HFFc6 (cell line): ENCODE measurements around the gene CYB5D1. TPM values are rescaled to one million over a fixed set of nuclear protein-coding genes. Genes with fewer than 3 reads are reported as not detected.

Source experiments
- DNase-seq: peaks from one replicate; pipeline ENCODE4 v3.0.0-alpha.2; 2018
- H3K27ac Mint-ChIP-seq: 2 replicates; pipeline ENCODE4 v1.8.0; 2020; ENCODE audit warnings: mild to moderate bottlenecking, mixed read lengths
- H3K27me3 Mint-ChIP-seq: 2 replicates; pipeline ENCODE4 v1.8.0; 2021; ENCODE audit warnings: mild to moderate bottlenecking, moderate library complexity, mixed read lengths; ENCODE audit not compliant: insufficient read depth
- H3K36me3 Mint-ChIP-seq: 2 replicates; pipeline ENCODE4 v1.8.0; 2021; ENCODE audit warnings: low read depth, mixed read lengths
- H3K4me1 Mint-ChIP-seq: 2 replicates; pipeline ENCODE4 v1.8.0; 2020; ENCODE audit warnings: low read depth, mixed read lengths
- H3K4me3 Mint-ChIP-seq: 2 replicates; pipeline ENCODE4 v1.8.0; 2020; ENCODE audit warnings: mild to moderate bottlenecking, moderate library complexity, mixed read lengths
- H3K9me3 Mint-ChIP-seq: 2 replicates; pipeline ENCODE4 v1.8.0; 2020; ENCODE audit warnings: mild to moderate bottlenecking, mixed read lengths
- total RNA-seq, 6 experiments: library from RNA; stranded (reverse); fragmentation: NEBNext Ultra II Directional; extraction: Animal tissue kit (Norgen Biotek cat#: 25700); gene quantifications; 2 replicates in 1 of 6; 3 replicates in 5 of 6; pipeline ENCODE4 v1.2.3, GENCODE V29; 2021
- TF ChIP-seq, protein P1 (sequence below): fragments of 200-600 bp; sonication (generic); IDR thresholded peaks from 2 replicates; pipeline ENCODE4 v1.5.0; 2021; ENCODE audit warnings: antibody characterized with exemption, mild to moderate bottlenecking

CYB5D1 gene
- total RNA-seq, 6 experiments from 2014 or later: 9.3 to 15.3 (median 10.5) TPM

DNA sequence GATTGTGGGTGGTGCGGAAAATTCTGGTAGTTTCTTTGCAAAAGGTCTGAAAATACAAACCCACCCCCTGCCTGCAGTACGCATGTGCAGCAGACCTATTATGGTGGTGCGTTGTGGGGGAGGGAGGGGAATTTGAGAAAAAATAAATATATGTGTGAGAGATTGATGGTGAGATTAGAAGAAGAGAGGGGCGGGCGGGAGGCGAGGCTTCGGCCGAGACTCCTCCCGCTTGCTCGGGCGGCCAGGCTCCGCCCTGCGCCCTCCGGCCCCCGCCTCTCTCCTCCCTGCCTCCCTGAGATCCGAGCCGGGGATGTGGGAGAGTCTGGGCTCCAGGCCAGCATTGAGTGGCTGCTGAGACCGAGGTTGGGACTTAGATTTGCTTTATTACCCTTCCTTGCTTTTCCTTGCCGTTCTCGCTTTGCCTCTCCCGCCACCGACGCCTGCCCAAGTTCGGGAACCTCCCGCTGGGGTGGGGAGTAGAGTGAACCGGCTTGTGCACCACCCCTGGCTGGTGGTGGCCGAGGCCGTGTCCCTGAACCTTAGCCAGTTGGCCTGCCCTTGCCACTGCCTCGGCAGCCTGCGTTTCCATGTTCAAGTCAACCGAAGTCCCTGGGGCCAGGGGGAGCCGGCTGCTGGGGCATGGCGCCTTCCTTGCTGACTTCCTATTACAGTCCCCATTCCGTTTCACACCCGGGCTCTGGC is 29.8 kb downstream of the CYB5D1 start:
- TF ChIP-seq, protein P1, sequence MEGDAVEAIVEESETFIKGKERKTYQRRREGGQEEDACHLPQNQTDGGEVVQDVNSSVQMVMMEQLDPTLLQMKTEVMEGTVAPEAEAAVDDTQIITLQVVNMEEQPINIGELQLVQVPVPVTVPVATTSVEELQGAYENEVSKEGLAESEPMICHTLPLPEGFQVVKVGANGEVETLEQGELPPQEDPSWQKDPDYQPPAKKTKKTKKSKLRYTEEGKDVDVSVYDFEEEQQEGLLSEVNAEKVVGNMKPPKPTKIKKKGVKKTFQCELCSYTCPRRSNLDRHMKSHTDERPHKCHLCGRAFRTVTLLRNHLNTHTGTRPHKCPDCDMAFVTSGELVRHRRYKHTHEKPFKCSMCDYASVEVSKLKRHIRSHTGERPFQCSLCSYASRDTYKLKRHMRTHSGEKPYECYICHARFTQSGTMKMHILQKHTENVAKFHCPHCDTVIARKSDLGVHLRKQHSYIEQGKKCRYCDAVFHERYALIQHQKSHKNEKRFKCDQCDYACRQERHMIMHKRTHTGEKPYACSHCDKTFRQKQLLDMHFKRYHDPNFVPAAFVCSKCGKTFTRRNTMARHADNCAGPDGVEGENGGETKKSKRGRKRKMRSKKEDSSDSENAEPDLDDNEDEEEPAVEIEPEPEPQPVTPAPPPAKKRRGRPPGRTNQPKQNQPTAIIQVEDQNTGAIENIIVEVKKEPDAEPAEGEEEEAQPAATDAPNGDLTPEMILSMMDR: no peak
- DNase-seq: peak; percentile 92
- H3K4me1 Mint-ChIP-seq: peaks cover 5% of the 10 kb centered on the region
- H3K27me3 Mint-ChIP-seq: peaks cover 4% of the 10 kb centered on the region
- no peak overlapping the region for H3K27ac Mint-ChIP-seq
- peaks cover 4% of the 10 kb centered on the region; the same call in 1 of the 2 replicates for H3K36me3 Mint-ChIP-seq
- H3K4me3 Mint-ChIP-seq: no peak overlapping the region
- no peaks in the 10 kb centered on the region for H3K9me3 Mint-ChIP-seq

DNA sequence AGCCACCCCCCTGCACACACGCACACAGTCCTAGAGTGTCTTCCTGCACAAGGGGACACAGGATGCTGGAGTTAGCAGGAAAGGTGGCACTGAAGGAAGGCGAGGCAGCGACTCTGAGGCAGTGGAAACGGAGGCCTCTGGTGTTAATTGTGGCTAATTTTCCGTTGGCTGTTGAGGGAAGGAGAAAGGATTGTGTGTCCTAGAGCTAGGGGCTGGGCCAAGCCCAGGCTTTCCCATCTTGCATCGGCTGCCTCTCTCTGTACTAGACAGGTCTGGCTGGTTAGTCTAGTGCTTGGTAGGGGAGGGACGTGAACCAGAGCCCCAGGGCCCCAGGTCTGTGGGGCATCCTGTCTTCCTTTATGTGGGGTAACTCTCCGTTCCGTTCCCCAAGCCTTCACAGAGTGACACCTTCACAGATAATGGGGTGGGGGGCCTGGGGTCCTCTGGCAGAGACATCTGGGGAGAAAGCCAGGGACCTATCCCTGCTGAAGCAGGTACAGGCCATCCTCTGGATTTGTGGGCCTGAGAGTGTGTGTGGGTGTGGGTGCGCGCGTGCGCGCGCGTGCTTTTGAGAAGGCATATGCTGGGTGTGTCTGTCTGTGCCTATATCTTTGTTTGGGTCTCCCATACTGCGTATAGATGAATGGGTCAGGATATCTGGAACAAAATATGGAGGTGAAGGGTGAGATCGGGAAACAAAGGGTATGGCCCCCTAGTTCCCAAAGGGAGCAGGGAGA is 30.5 kb downstream of the CYB5D1 start, which contains the start of gene CHD3:
Gene CHD3 (plus strand): TSS at position 606 of the 737 bp plus-strand sequence. CDS start 212 bp downstream, outside the sequence.
- Mint-ChIP-seq H3K9me3 (no peaks in the 10 kb centered on the region), H3K27ac (no peak within 1 kb of the TSS), H3K27me3 (peaks cover 4% of the 10 kb centered on the region), H3K4me3 (no peak within 1 kb of the TSS; the same call in 1 of the 2 replicates), H3K36me3 (peaks cover 4% of the 10 kb centered on the region; the same call in 1 of the 2 replicates), H3K4me1 (peaks cover 5% of the 10 kb centered on the region)
- no peak for DNase-seq
- TF ChIP-seq, protein P1: no peak

DNA sequence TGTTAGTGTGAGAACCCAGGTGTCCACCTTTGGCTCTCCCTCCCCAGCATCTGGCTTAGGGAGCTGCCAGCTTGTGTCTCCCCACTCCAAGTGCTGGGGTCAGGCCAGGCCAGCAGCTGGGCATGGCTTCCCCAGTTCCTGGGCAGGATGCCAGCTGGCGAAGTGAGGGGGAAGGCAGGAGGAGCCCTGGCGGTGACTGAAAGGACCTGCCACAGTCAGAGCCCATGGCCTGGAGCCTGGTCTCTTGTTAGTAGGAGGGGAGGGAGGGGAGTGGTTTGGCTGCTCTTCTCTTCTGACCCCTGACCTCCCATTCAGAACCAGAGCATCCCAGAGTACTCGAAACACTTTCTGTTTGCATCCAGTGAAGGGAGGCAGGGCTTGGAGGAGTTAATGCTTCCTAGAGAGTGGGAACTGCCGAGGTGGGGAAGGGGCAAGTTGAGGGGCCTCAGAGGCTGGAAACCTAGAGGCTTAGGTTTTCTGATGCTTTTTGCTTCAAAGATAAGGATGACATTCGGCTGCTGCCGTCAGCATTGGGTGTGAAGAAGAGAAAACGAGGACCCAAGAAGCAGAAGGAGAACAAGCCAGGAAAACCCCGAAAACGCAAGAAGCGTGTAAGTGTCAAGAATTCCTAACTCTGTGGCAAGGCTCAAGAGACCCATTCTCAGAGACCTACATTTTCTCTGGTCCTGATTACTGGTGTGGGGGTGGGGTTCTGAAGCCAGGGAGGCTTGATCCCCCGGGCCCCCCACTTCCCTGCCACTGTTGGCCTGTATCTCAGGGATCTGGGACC is 31.6 kb downstream of the CYB5D1 start:
- Mint-ChIP-seq H3K27ac (no peak overlapping the region), H3K27me3 (peaks cover 4% of the 10 kb centered on the region), H3K9me3 (no peaks in the 10 kb centered on the region), H3K36me3 (peaks cover 7% of the 10 kb centered on the region), H3K4me3 (no peak overlapping the region; the same call in 1 of the 2 replicates), H3K4me1 (no peaks in the 10 kb centered on the region)
- DNase-seq: peak; percentile 88
- TF ChIP-seq, protein P1: peak; percentile 71

GRCh38 chr17:7893187-7893880 is 35.5 kb downstream of the CYB5D1 start:
- Mint-ChIP-seq H3K9me3 (no peaks in the 10 kb centered on the region), H3K36me3 (peaks cover 35% of the 10 kb centered on the region)
- TF ChIP-seq, protein P1: no peak

GRCh38 chr17:7894226-7894625 is 36.4 kb downstream of the CYB5D1 start:
- peaks cover 35% of the 10 kb centered on the region for H3K36me3 Mint-ChIP-seq
- peaks cover 5% of the 10 kb centered on the region; the same call in 1 of the 2 replicates for H3K4me1 Mint-ChIP-seq
- TF ChIP-seq, protein P1: no peak

More at GRCh38 chr17:7893187-7893880, 35.5 kb downstream of the CYB5D1 start:
- DNase-seq: no peak
- no peak overlapping the region for H3K4me3 Mint-ChIP-seq
- peaks cover 5% of the 10 kb centered on the region; the same call in 1 of the 2 replicates for H3K4me1 Mint-ChIP-seq
- H3K27me3 Mint-ChIP-seq: peaks cover 2% of the 10 kb centered on the region; the same call in 1 of the 2 replicates
- no peak overlapping the region for H3K27ac Mint-ChIP-seq

More at GRCh38 chr17:7894226-7894625, 36.4 kb downstream of the CYB5D1 start:
- no peak for DNase-seq
- no peak overlapping the region for H3K27ac Mint-ChIP-seq
- H3K4me3 Mint-ChIP-seq: no peak overlapping the region
- H3K27me3 Mint-ChIP-seq: peaks cover 2% of the 10 kb centered on the region; the same call in 1 of the 2 replicates
- no peaks in the 10 kb centered on the region for H3K9me3 Mint-ChIP-seq
